Choroid plexus epithelial cell (primary cell): ENCODE data around the gene ASIC2.

ENCODE experiments used
- DNase-seq: peaks from one replicate; pipeline ENCODE4 v3.0.0-alpha.2; 2010; ENCODE audit warnings: low read depth
- H3K4me3 ChIP-seq: 2 replicates; pipeline ENCODE4 v1.5.1; 2011; ENCODE audit warnings: low read depth, mild to moderate bottlenecking, control low read depth, low read length, moderate library complexity
- CTCF ChIP-seq: conservative IDR thresholded peaks from 2 replicates; pipeline ENCODE4 v1.5.1; 2011; ENCODE audit warnings: low read depth, mild to moderate bottlenecking, control low read depth, inconsistent platforms, low read length, moderate library complexity

The ASIC2 gene

GRCh38 chr17:33169580-33170285, 123.4 kb downstream of the ASIC2 start:
- no peak overlapping the region for H3K4me3 ChIP-seq
- no peak for DNase-seq
- no peak for TF ChIP-seq CTCF

- TF ChIP-seq CTCF, result no peak
- no peak overlapping the region for H3K4me3 ChIP-seq
- no peak for DNase-seq
Observed at GRCh38 chr17:33167736-33168135, 125.4 kb downstream of the ASIC2 start.

GRCh38 chr17:33166472-33166871, 126.6 kb downstream of the ASIC2 start:
- DNase-seq, result no peak
- no peak overlapping the region for H3K4me3 ChIP-seq
- no peak for TF ChIP-seq CTCF

- no peak overlapping the region for H3K4me3 ChIP-seq
- no peak for DNase-seq
- TF ChIP-seq CTCF, result no peak
Observed at GRCh38 chr17:33164169-33164881, 128.8 kb downstream of the ASIC2 start.

GRCh38 chr17:33163533-33164168, 129.4 kb downstream of the ASIC2 start:
- H3K4me3 ChIP-seq, result no peak overlapping the region
- DNase-seq, result no peak
- no peak for TF ChIP-seq CTCF

GRCh38 chr17:33154869-33155455, 138.1 kb downstream of the ASIC2 start:
- no peak overlapping the region for H3K4me3 ChIP-seq
- DNase-seq, result no peak
- TF ChIP-seq CTCF, result no peak
